IPS-20b (cell line): ENCODE results near the gene METTL22.
"Not testable (repeated sequence)": the region's sequence is repeated elsewhere in the genome, so short reads cannot be mapped to it uniquely, and the experiment has no call there.

Experiments used
- H3K27ac ChIP-seq: one replicate; pipeline ENCODE4 v1.5.1; 2013; ENCODE audit warnings: low read length
- H3K27me3 ChIP-seq: 2 replicates; pipeline ENCODE4 v1.6.1; 2013; ENCODE audit warnings: mild to moderate bottlenecking, low read length, inconsistent platforms; ENCODE audit not compliant: insufficient read depth
- H3K36me3 ChIP-seq: 2 replicates; pipeline ENCODE4 v1.6.1; 2013; ENCODE audit warnings: low read depth, mild to moderate bottlenecking, inconsistent platforms, low read length, moderate library complexity; ENCODE audit not compliant: insufficient read depth
- H3K4me1 ChIP-seq: 2 replicates; pipeline ENCODE4 v1.6.1; 2013; ENCODE audit warnings: mild to moderate bottlenecking, control low read depth, inconsistent platforms, low read length, moderate library complexity; ENCODE audit not compliant: insufficient read depth
- H3K4me3 ChIP-seq: 2 replicates; pipeline ENCODE4 v1.5.1; 2013; ENCODE audit warnings: mild to moderate bottlenecking, low read length, inconsistent platforms
- H3K9ac ChIP-seq: 2 replicates; pipeline ENCODE4 v1.6.1; 2013; ENCODE audit warnings: low read depth, mild to moderate bottlenecking, inconsistent platforms, low read length, moderate library complexity
- H3K9me3 ChIP-seq: 2 replicates; pipeline ENCODE4 v1.6.1; 2013; ENCODE audit warnings: mild to moderate bottlenecking, low read depth, low read length, inconsistent platforms; ENCODE audit not compliant: insufficient read depth

The METTL22 gene

DNA sequence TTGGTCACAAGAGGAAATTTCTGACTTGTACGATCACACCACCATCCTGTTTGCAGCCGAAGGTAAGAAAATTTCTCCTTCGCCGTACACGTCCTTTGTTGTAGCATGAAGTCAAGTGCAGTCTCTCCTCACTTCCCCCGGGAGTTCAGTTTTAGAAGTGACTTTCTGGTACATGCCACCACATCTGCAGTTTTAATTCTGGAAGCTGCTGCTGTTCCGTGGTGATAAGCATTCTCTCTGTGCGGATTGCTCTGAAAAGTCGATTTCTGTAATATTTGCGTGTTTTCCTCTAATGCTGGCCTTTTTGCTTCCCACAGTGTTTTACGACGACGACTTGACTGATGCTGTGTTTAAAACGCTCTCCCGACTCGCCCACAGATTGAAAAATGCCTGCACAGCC, 20.6 kb downstream of the METTL22 start:
- no peak overlapping the region for H3K9ac ChIP-seq
- no peak overlapping the region for H3K27ac ChIP-seq
- no peaks in the 10 kb centered on the region for H3K27me3 ChIP-seq
- H3K36me3 ChIP-seq, result peaks cover 94% of the 10 kb centered on the region
- no peaks in the 10 kb centered on the region for H3K9me3 ChIP-seq
- H3K4me1 ChIP-seq, result no peaks in the 10 kb centered on the region
- H3K4me3 ChIP-seq, result no peak overlapping the region

DNA sequence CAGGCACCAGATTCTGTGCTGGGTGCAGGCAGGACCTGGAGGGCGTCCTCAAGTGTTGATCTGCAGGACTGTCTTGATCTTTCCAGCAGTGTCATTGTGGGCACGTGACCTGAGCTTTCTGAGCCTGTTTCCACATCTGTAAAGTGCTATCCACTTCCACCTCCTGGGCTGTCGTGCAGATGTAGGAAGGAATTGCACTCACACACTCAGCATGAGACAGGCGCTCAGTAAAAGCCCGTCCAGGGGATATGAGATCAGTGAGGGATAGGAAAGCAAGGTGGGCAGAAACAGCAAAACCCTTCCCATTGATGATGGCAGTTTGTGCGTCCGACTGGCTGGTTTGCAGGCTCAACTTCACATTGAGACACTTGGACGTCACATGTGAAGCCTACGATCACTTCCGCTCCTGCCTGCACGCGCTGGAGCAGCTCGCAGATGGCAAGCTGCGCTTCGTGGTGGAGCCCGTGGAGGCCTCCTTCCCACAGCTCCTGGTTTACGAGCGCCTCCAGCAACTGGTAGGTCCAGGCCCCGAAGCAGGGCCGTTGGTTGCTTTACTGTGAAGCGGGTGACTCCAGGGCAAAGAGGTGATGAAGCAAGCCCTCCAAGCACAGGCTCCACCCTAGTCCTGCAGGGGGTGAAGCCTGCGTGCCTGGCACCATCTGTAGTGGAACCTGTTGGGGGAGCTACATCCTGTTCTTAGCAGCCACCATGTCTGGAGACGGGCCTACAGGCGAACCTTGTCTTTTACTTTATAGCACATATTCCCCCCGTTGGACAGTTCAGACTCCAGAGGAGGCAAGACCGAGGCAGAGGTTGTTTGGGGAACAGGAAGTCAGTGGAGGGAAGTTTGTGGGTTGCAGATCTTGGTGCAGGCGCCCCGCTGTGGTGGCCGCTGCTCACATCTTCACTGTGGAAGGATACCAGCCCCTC, 23.0 kb downstream of the METTL22 start:
- Histone ChIP-seq H3K9ac (no peak overlapping the region), H3K36me3 (peaks cover 89% of the 10 kb centered on the region), H3K4me1 (no peaks in the 10 kb centered on the region)

DNA sequence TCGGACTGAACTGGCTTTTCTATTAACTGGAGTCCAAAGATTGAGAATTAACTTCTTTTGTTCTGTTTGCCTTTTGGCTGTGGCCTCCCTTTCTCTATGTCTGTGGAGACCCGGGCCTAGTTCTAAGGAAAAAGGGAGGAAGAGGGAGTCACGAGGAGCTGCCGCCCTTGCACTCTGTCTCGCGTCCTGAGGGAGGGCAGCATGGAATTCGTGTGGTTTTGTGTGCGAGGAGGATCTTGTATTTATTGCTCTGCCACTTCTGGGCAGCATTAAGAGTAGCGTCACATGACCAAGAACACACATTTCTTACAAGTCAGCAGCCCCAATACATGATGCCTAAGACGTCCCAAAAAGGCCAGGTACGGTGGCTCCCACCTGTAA, 23.6 kb downstream of the METTL22 start:
- no peaks in the 10 kb centered on the region for H3K9me3 ChIP-seq
- peaks cover 83% of the 10 kb centered on the region for H3K36me3 ChIP-seq
- no peak overlapping the region for H3K9ac ChIP-seq
- H3K27ac ChIP-seq, result no peak overlapping the region
- no peaks in the 10 kb centered on the region for H3K4me1 ChIP-seq
- H3K4me3 ChIP-seq, result no peak overlapping the region
- no peaks in the 10 kb centered on the region for H3K27me3 ChIP-seq

More for the DNA sequence above, 23.0 kb downstream of the METTL22 start:
- H3K27me3 ChIP-seq, result no peaks in the 10 kb centered on the region
- no peak overlapping the region for H3K27ac ChIP-seq
- H3K9me3 ChIP-seq, result no peaks in the 10 kb centered on the region
- H3K4me3 ChIP-seq, result no peak overlapping the region

DNA sequence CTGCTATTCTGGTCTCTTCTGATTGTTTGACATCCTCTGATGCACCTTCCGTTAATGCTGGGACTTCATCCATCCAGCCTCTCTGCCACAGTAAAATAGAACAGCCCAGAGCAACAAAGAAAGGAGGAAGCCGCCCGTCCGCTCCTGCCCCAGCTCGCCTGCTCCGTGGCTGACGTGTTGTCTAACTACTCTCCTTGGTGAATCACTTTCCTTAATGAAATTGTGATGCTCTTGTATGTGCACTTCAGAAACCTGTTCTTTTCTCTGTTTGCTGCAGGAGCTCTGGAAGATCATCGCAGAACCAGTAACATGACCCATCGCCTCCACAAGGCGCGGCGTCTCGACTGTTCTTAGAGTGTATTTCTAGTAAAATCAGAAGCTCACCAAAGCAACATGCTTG, 24.3 kb downstream of the METTL22 start:
- H3K36me3 ChIP-seq, result peaks cover 81% of the 10 kb centered on the region
- no peak overlapping the region for H3K27ac ChIP-seq

DNA sequence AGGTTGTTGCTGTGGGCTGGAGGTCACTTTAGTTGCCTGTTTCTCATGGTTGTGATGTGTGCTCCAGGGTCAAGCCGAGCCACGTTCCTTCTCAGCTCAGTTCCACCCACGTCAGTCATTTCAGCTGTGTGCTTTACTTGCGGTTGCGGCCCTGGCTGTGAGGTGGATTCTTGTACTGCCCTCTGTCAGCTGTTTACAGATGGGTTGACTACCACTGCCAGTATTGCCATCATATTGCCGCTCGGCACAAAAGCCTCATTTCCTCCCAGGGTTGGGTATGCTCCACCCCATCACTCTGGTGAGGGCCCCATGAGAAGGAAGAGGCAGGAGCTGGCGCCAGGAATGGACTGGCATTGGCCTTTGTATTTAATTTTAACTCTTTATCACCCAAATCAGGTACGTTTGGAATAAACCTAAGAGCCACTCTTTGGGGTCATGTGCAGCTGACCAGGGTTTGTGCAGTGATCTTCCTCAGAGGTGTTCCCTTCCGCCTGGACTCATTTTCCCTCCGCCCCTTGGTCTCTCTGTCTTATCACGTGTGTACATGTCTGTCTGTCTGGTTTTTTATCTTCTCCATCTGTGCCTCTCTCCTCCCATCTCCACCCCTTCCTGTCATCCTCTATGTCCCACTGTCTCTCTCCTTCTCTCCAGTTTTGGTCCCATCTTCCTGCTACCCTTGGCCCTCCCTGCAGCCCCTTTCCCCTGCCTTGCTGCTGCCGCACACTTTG, 25.0 kb downstream of the METTL22 start:
- H3K27ac ChIP-seq, result no peak overlapping the region
- no peak overlapping the region for H3K9ac ChIP-seq
- H3K4me1 ChIP-seq, result no peaks in the 10 kb centered on the region
- peaks cover 74% of the 10 kb centered on the region for H3K36me3 ChIP-seq
- H3K9me3 ChIP-seq, result no peaks in the 10 kb centered on the region
- H3K4me3 ChIP-seq, result no peak overlapping the region
- no peaks in the 10 kb centered on the region for H3K27me3 ChIP-seq

More for the DNA sequence above, 24.3 kb downstream of the METTL22 start:
- no peak overlapping the region for H3K9ac ChIP-seq
- no peak overlapping the region for H3K4me3 ChIP-seq
- no peaks in the 10 kb centered on the region for H3K4me1 ChIP-seq
- no peaks in the 10 kb centered on the region for H3K27me3 ChIP-seq
- no peaks in the 10 kb centered on the region for H3K9me3 ChIP-seq

DNA sequence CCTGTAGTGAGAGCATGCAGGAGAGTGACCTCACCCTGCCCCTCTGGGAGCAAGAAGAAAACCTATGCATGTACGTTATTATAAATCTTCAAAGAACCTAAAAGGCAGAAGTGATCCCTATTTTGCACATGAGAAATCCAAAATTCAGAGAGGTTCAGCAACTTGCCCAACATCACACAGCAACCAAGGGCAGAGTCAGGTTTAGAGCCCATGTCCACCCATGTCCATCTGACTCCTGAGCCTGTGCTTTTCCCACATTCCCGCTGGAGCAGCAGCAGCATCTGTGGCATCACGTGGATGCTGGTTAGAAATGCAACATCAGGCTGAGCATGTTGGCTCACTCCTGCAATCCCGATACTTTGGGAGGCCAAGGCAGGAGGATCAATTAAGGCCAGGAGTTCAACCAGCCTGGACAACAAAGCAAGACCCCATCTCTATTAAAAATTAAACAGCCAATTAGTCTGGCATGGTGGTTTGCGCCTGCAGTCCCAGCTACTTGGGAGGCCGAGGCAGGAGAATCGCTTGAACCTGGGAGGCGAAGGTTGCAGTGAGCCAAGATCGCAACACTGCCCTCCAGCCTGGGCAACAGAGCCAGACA, 26.3 kb downstream of the METTL22 start:
- Histone ChIP-seq H3K4me3 (no peak overlapping the region), H3K9ac (no peak overlapping the region), H3K9me3 (no peaks in the 10 kb centered on the region), H3K4me1 (no peaks in the 10 kb centered on the region), H3K27ac (no peak overlapping the region), H3K27me3 (no peaks in the 10 kb centered on the region), H3K36me3 (peaks cover 61% of the 10 kb centered on the region)

DNA sequence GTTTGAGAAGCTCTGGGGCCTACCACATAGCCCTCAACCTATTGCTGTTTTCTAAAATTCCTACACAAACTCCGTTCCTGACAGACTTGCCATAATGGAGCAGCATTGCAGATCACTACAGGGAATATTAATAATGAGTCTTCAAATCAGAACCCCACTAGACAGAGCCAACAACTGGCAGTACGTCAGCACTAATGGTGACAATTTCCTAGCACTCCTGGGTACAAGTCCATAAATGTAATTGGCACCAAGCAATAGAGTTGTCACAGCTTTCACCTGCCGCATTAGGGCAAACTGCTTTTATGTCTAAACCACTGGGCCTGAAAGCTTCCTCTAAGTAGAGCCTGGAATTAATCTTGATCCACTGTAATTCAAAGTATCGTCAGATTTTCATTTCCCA, 27.4 kb downstream of the METTL22 start:
- Histone ChIP-seq H3K9me3 (no peaks in the 10 kb centered on the region), H3K9ac (no peak overlapping the region), H3K27me3 (no peaks in the 10 kb centered on the region), H3K27ac (no peak overlapping the region), H3K4me1 (no peaks in the 10 kb centered on the region), H3K36me3 (peaks cover 50% of the 10 kb centered on the region), H3K4me3 (no peak overlapping the region)

DNA sequence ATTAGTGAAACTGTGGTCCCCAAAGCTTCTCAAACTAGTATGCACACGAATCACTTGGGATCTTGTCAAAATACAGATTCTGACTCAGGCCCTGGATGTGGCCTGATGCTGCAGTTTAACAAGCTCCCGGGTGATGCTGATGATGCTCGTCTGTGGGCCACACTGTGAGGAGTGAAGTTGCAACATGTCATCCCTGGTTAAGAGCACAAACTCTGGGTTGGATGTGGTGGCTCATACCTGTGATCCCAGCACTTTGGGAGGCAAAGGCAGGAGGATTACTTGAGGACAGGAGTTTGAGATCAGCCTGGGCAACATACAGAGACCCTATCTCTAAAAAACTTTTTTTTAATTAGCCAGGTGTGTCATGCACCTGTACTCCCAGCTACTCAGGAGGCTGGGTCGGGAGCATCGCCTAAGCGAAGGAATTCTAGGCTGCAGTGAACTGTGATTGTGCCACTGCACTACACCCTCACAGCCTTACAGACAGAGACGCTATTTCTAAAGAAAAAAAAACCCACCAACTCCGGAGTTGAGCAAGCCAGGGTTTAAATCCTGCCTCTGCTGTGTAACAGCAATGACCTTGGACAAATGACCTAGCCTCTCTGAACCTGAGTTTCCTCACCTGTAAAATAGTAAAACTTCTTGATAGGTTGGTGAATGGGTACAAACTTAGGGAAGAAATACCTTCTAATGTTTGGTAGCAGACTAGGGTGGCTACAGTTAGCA, 28.5 kb downstream of the METTL22 start:
- H3K9me3 ChIP-seq, result no peaks in the 10 kb centered on the region
- peaks cover 39% of the 10 kb centered on the region for H3K36me3 ChIP-seq
- no peaks in the 10 kb centered on the region for H3K4me1 ChIP-seq
- H3K27me3 ChIP-seq, result no peaks in the 10 kb centered on the region
- H3K4me3 ChIP-seq, result no peak overlapping the region
- H3K9ac ChIP-seq, result no peak overlapping the region
- H3K27ac ChIP-seq, result no peak overlapping the region

DNA sequence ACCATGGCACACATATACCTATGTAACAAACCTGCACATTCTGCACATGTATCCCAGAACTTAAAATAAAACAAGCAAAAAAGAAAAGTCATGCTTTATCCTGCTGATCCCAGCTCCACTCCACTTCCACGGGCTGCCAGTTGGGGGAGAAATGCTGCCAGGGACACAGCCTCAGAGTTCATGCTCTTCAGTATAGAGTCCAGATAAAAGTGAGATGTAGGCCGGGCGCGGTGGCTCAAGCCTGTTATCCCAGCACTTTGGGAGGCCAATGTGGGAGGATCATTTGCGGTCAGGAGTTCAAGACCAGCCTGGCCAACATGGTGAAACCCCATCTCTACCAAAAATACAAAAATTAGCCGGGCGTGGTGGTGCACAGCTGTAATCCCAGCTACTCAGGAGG, 30.5 kb downstream of the METTL22 start:
- not testable (repeated sequence) for H3K27me3 ChIP-seq, H3K4me1 ChIP-seq, H3K9ac ChIP-seq, H3K9me3 ChIP-seq, H3K4me3 ChIP-seq, H3K27ac ChIP-seq
- peaks cover 19% of the 10 kb centered on the region for H3K36me3 ChIP-seq

DNA sequence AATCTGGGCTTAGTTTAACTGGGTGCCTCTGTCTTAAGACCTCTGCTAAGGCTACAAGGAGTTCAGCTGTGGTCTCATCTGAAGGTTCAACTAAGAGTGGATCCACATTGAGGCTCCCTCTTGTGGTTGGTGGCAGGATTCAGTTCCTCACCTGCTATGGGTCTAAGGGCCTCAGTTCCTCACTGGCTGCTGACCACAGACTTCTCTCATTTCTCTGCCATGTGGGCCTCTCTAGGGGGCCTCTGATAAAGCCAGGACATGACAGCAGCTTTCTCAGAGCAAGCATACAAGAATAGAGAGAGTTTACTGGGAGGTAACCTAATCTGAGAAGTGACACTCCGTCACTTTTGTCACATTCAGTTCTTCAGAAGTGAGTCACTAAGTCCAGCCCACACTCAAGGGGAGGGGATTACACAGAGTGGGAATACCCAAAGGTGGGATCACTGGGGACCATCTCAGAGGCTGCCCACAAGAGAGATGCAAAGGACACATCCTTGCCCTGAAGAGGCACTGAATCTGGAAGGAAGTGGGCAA, 33.8 kb downstream of the METTL22 start:
- Histone ChIP-seq H3K4me1 (no peaks in the 10 kb centered on the region), H3K4me3 (no peak overlapping the region), H3K9ac (no peak overlapping the region), H3K36me3 (no peaks in the 10 kb centered on the region), H3K9me3 (no peaks in the 10 kb centered on the region), H3K27me3 (no peaks in the 10 kb centered on the region), H3K27ac (no peak overlapping the region)

DNA sequence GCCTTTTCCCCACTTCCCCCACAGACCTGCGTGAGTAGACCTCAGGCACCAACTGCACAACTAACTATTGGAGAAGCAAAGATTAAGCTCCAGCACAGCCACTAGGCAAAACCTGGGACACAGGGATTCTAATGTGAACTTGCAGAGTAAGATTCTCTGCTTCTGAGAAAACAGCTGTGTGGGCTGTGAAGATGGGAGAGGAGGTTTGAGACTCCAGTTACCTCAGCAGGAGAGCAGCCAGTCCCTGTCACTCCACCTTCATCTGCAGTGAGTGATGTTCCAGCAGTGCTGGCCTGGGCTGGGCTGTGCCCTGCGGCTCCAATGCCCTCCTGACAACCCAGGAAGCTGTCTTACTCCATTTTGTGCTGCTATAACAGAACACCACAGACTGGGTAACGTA, 34.9 kb downstream of the METTL22 start:
- Histone ChIP-seq H3K4me1 (no peaks in the 10 kb centered on the region), H3K27ac (no peak overlapping the region), H3K36me3 (no peaks in the 10 kb centered on the region), H3K27me3 (no peaks in the 10 kb centered on the region), H3K9ac (no peak overlapping the region), H3K9me3 (no peaks in the 10 kb centered on the region), H3K4me3 (no peak overlapping the region)
